HEK293 (cell line): Measurements from ENCODE around the gene POLR3E.

Experiments
- CTCF ChIA-PET: fragments of 350-600 bp; formaldehyde crosslinking; extraction: SDS; loops from one replicate; lab custom pipeline; 2021; ENCODE audit warnings: antibody characterized with exemption; lab: Yijun Ruan, JAX
- POLR2A ChIA-PET: fragments of 300-600 bp; formaldehyde crosslinking; extraction: SDS; loops from one replicate; lab custom pipeline; 2020; ENCODE audit warnings: antibody characterized with exemption, inconsistent platforms; lab: Yijun Ruan, JAX
- H3K27ac ChIP-seq: fragments of 200-500 bp; sonication (Bioruptor generic); 2 replicates; pipeline ENCODE4 v1.5.1; 2014; ENCODE audit warnings: low read depth, low read length, control low read depth, inconsistent platforms; ENCODE audit errors: extremely low read depth
- H3K36me3 ChIP-seq, 2 experiments: fragments of 200-500 bp in 1 of 2; sonication (Bioruptor generic) in 1 of 2; 1 replicate in 1 of 2; 2 replicates in 1 of 2; pipeline ENCODE4 v1.5.1; 2014 to 2017; ENCODE audit warnings: inconsistent platforms in 2 of 2, low read length in 2 of 2; ENCODE audit not compliant: control insufficient read depth in 2 of 2, insufficient read depth in 1 of 2
- H3K4me1 ChIP-seq: fragments of 200-500 bp; sonication (Bioruptor generic); 2 replicates; pipeline ENCODE4 v1.5.1; 2014; ENCODE audit warnings: mild to moderate bottlenecking, low read length, inconsistent platforms; ENCODE audit not compliant: control insufficient read depth, insufficient read depth
- H3K4me3 ChIP-seq: 2 replicates; pipeline ENCODE4 v1.5.1; 2011; ENCODE audit warnings: low read depth, mild to moderate bottlenecking, control low read depth, low read length, moderate library complexity
- H3K9me3 ChIP-seq: fragments of 200-500 bp; sonication (Bioruptor generic); 2 replicates; pipeline ENCODE4 v1.5.1; 2014; ENCODE audit warnings: low read depth, low read length, inconsistent platforms; ENCODE audit not compliant: control insufficient read depth, insufficient read depth
- ATF2 ChIP-seq: fragments of 450-650 bp; formaldehyde crosslinking; IDR thresholded peaks from 2 replicates; pipeline ENCODE4 v1.5.1; 2016; ENCODE audit warnings: missing biosample characterization, missing genetic modification characterization, low read depth
- FEZF1 ChIP-seq: fragments of 450-650 bp; formaldehyde crosslinking; IDR thresholded peaks from 2 replicates; pipeline ENCODE4 v1.5.1; 2016; ENCODE audit warnings: missing biosample characterization, missing genetic modification characterization
- HOXA7 ChIP-seq: sonication (generic); formaldehyde crosslinking; IDR thresholded peaks from 2 replicates; pipeline ENCODE4 v1.8.1; 2022; ENCODE audit warnings: missing genetic modification reagents, borderline replicate concordance
- HOXD13 ChIP-seq: sonication (generic); formaldehyde crosslinking; IDR thresholded peaks from 2 replicates; pipeline ENCODE4 v1.8.0; 2022; ENCODE audit warnings: missing genetic modification reagents, borderline replicate concordance
- OSR2 ChIP-seq: fragments of 450-650 bp; formaldehyde crosslinking; IDR thresholded peaks from 2 replicates; pipeline ENCODE4 v1.5.1; 2016; ENCODE audit warnings: missing biosample characterization, missing genetic modification characterization
- RBAK ChIP-seq: fragments of 450-650 bp; formaldehyde crosslinking; IDR thresholded peaks from 2 replicates; pipeline ENCODE4 v1.5.1; 2016; ENCODE audit warnings: missing biosample characterization, missing genetic modification characterization
- ZBTB44 ChIP-seq: fragments of 450-650 bp; IDR thresholded peaks from 2 replicates; pipeline ENCODE4 v1.5.1; 2018; ENCODE audit warnings: missing biosample characterization, mild to moderate bottlenecking, missing genetic modification characterization
- ZNF112 ChIP-seq: fragments of 450-650 bp; formaldehyde crosslinking; IDR thresholded peaks from 2 replicates; pipeline ENCODE4 v1.5.0; 2017; ENCODE audit warnings: missing biosample characterization, missing genetic modification characterization
- ZNF138 ChIP-seq: fragments of 450-650 bp; formaldehyde crosslinking; IDR thresholded peaks from 2 replicates; pipeline ENCODE4 v1.5.1; 2016; ENCODE audit warnings: missing biosample characterization, missing genetic modification characterization, borderline replicate concordance
- ZNF274 ChIP-seq, 2 experiments: fragments of 200-500 bp in 1 of 2; fragments of 450-650 bp in 1 of 2; sonication (Bioruptor generic) in 1 of 2; formaldehyde crosslinking in 1 of 2; IDR thresholded peaks; 2 replicates each; pipeline versions ENCODE4 v1.5.1 to v1.6.1; 2014 to 2016; ENCODE audit warnings: borderline replicate concordance in 1 of 2, inconsistent platforms in 1 of 2, low read length in 1 of 2, missing biosample characterization in 1 of 2, missing genetic modification characterization in 1 of 2
- ZNF292 ChIP-seq: fragments of 450-650 bp; formaldehyde crosslinking; IDR thresholded peaks from 2 replicates; pipeline ENCODE4 v1.5.1; 2016; ENCODE audit warnings: low read depth, missing biosample characterization, missing genetic modification characterization, borderline replicate concordance
- ZNF302 ChIP-seq: fragments of 450-650 bp; formaldehyde crosslinking; IDR thresholded peaks from 2 replicates; pipeline ENCODE4 v1.5.1; 2016; ENCODE audit warnings: missing biosample characterization, missing genetic modification characterization, low read depth
- ZNF37A ChIP-seq: fragments of 450-650 bp; IDR thresholded peaks from 2 replicates; pipeline ENCODE4 v1.5.1; 2018; ENCODE audit warnings: missing biosample characterization, missing genetic modification characterization
- ZNF391 ChIP-seq: fragments of 450-650 bp; formaldehyde crosslinking; IDR thresholded peaks from 2 replicates; pipeline ENCODE4 v1.5.1; 2016; ENCODE audit warnings: low read depth, missing biosample characterization, missing genetic modification characterization, borderline replicate concordance
- ZNF560 ChIP-seq: fragments of 450-650 bp; formaldehyde crosslinking; IDR thresholded peaks from 2 replicates; pipeline ENCODE4 v1.5.1; 2017; ENCODE audit warnings: missing biosample characterization, missing genetic modification characterization, borderline replicate concordance
- ZNF571 ChIP-seq: fragments of 450-650 bp; formaldehyde crosslinking; IDR thresholded peaks from 2 replicates; pipeline ENCODE4 v1.5.0; 2017; ENCODE audit warnings: missing biosample characterization, missing genetic modification characterization
- ZNF639 ChIP-seq: fragments of 450-650 bp; formaldehyde crosslinking; IDR thresholded peaks from 2 replicates; pipeline ENCODE4 v1.5.1; 2016; ENCODE audit warnings: missing biosample characterization, missing genetic modification characterization
- ZNF664 ChIP-seq: fragments of 450-650 bp; formaldehyde crosslinking; IDR thresholded peaks from 2 replicates; pipeline ENCODE4 v1.5.1; 2016; ENCODE audit warnings: missing biosample characterization, missing genetic modification characterization
- ZNF701 ChIP-seq: fragments of 450-650 bp; formaldehyde crosslinking; IDR thresholded peaks from 2 replicates; pipeline ENCODE4 v1.5.1; 2016; ENCODE audit warnings: missing biosample characterization, missing genetic modification characterization
- ZNF776 ChIP-seq: fragments of 450-650 bp; formaldehyde crosslinking; IDR thresholded peaks from 2 replicates; pipeline ENCODE4 v1.5.0; 2017; ENCODE audit warnings: missing biosample characterization, missing genetic modification characterization, borderline replicate concordance
- ZXDB ChIP-seq: fragments of 450-650 bp; formaldehyde crosslinking; IDR thresholded peaks from 2 replicates; pipeline ENCODE4 v1.5.1; 2016; ENCODE audit warnings: missing biosample characterization, missing genetic modification characterization
- TF ChIP-seq, protein P1 (sequence below): fragments of 450-650 bp; formaldehyde crosslinking; IDR thresholded peaks from 2 replicates; pipeline ENCODE4 v1.5.1; 2016; ENCODE audit warnings: missing biosample characterization, missing genetic modification characterization
- TF ChIP-seq, protein P2 (sequence below): fragments of 450-650 bp; formaldehyde crosslinking; IDR thresholded peaks from 2 replicates; pipeline ENCODE4 v1.5.1; 2016; ENCODE audit warnings: missing biosample characterization, missing genetic modification characterization
- TF ChIP-seq, protein P3 (sequence below): fragments of 450-650 bp; formaldehyde crosslinking; IDR thresholded peaks from 2 replicates; pipeline ENCODE4 v1.5.1; 2016; ENCODE audit warnings: missing biosample characterization, missing genetic modification characterization

The POLR3E gene

DNA sequence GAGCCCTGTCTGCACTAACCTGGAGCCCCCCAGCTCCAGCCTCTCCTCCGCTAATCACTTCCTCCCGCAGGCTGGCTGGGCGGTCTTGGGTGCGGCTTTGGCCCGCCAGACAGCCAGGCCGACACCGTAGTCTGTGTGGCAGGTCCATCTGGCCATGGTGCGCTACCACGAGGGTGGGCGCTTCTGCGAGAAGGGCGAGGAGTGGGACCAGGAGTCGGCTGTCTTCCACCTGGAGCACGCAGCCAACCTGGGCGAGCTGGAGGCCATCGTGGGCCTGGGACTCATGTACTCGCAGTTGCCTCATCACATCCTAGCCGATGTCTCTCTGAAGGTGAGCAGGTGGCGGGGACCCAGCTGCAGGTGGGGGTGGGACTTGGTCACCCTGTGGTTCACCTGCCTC, 30.7 kb upstream of the POLR3E start:
- CTCF ChIA-PET, result no interaction called here
- Histone ChIP-seq H3K4me3 (no peak overlapping the region), H3K27ac (no peak overlapping the region), H3K9me3 (no peaks in the 10 kb centered on the region), H3K4me1 (no peaks in the 10 kb centered on the region), H3K36me3 (peaks cover 11 to 39% of the 10 kb centered on the region in 2 experiments; a peak in 2 of 3 replicates)
- POLR2A ChIA-PET, result no interaction called here
- TF ChIP-seq ZNF701 (tag by site-specific recombination) (no peak), ZNF391 (no peak), HOXD13 (CRISPR knock-in tag) (no peak), ZNF292 (tag by site-specific recombination) (no peak), ZNF776 (tag by site-specific recombination) (no peak), OSR2 (tag by site-specific recombination) (no peak), ZNF112 (tag by site-specific recombination) (no peak), ZNF560 (tag by site-specific recombination) (no peak), ZNF639 (no peak), ZNF37A (tag by site-specific recombination) (no peak), ATF2 (tag by site-specific recombination) (no peak), ZNF138 (tag by site-specific recombination) (no peak), ZNF664 (tag by site-specific recombination) (no peak)
- TF ChIP-seq, protein P1, sequence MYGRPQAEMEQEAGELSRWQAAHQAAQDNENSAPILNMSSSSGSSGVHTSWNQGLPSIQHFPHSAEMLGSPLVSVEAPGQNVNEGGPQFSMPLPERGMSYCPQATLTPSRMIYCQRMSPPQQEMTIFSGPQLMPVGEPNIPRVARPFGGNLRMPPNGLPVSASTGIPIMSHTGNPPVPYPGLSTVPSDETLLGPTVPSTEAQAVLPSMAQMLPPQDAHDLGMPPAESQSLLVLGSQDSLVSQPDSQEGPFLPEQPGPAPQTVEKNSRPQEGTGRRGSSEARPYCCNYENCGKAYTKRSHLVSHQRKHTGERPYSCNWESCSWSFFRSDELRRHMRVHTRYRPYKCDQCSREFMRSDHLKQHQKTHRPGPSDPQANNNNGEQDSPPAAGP (tag by site-specific recombination), result no peak
- TF ChIP-seq, protein P2, sequence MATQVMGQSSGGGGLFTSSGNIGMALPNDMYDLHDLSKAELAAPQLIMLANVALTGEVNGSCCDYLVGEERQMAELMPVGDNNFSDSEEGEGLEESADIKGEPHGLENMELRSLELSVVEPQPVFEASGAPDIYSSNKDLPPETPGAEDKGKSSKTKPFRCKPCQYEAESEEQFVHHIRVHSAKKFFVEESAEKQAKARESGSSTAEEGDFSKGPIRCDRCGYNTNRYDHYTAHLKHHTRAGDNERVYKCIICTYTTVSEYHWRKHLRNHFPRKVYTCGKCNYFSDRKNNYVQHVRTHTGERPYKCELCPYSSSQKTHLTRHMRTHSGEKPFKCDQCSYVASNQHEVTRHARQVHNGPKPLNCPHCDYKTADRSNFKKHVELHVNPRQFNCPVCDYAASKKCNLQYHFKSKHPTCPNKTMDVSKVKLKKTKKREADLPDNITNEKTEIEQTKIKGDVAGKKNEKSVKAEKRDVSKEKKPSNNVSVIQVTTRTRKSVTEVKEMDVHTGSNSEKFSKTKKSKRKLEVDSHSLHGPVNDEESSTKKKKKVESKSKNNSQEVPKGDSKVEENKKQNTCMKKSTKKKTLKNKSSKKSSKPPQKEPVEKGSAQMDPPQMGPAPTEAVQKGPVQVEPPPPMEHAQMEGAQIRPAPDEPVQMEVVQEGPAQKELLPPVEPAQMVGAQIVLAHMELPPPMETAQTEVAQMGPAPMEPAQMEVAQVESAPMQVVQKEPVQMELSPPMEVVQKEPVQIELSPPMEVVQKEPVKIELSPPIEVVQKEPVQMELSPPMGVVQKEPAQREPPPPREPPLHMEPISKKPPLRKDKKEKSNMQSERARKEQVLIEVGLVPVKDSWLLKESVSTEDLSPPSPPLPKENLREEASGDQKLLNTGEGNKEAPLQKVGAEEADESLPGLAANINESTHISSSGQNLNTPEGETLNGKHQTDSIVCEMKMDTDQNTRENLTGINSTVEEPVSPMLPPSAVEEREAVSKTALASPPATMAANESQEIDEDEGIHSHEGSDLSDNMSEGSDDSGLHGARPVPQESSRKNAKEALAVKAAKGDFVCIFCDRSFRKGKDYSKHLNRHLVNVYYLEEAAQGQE, result no peak

DNA sequence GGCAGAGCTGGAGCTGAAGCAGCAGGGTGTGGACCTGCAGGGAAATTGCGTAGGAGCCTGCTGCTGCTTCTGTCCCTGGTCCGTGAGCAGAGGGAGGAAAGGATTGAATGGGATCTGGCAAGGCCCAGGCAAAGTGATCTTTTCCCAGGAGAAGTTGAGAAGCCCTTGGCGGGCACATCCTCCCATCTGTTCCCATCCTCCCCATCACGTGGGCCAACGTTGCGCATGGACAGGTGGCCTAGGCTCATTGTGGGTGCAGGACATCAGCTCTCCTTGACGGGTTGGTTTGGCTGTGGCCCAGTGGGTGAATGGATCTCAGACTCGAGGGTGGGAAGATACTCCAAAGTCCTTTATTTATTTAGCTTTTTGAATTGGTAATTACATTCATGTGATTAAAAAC, 29.4 kb upstream of the POLR3E start:
- no peak overlapping the region for H3K4me3 ChIP-seq
- no peaks in the 10 kb centered on the region for H3K4me1 ChIP-seq
- CTCF ChIA-PET, result interaction anchor here (0.6 to 1.0 kb wide), 2 partner anchors 12 to 1365 kb away, joined by 3 to 4 read pairs; no protein-coding TSS in a partner anchor
- POLR2A ChIA-PET, result no interaction called here
- no peak overlapping the region for H3K27ac ChIP-seq
- H3K36me3 ChIP-seq, result peaks cover 11 to 42% of the 10 kb centered on the region in 2 experiments; a peak in 2 of 3 replicates
- H3K9me3 ChIP-seq, result no peaks in the 10 kb centered on the region
- TF ChIP-seq RBAK (tag by site-specific recombination), result no peak
- no peak for TF ChIP-seq ZNF302 (tag by site-specific recombination)
- no peak for TF ChIP-seq ZNF274 (IDR thresholded peaks at IDR 0.05; ENCODE audit: low read length)
- no peak for TF ChIP-seq ZNF274 (tag by site-specific recombination; IDR thresholded peaks at IDR 0.05; ENCODE audit: borderline replicate concordance)
- TF ChIP-seq ZNF571 (tag by site-specific recombination), result no peak
- no peak for TF ChIP-seq HOXA7 (CRISPR knock-in tag)
- no peak for TF ChIP-seq OSR2 (tag by site-specific recombination)
- TF ChIP-seq, protein P3, sequence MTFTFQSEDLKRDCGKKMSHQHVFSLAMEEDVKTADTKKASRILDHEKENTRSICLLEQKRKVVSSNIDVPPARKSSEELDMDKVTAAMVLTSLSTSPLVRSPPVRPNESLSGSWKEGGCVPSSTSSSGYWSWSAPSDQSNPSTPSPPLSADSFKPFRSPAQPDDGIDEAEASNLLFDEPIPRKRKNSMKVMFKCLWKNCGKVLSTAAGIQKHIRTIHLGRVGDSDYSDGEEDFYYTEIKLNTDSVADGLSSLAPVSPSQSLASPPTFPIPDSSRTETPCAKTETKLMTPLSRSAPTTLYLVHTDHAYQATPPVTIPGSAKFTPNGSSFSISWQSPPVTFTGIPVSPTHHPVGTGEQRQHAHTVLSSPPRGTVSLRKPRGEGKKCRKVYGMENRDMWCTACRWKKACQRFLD (tag by site-specific recombination), result no peak
- no peak for TF ChIP-seq ZXDB (tag by site-specific recombination)
- no peak for TF ChIP-seq ZNF776 (tag by site-specific recombination)
- TF ChIP-seq ZBTB44 (tag by site-specific recombination), result no peak
- no peak for TF ChIP-seq FEZF1
